HG03457 (cell line): ENCODE results near the gene CTSA.
"Not testable (repeated sequence)": the region's sequence is repeated elsewhere in the genome, so short reads cannot be mapped to it uniquely, and the experiment has no call there.

Experiments used
- ATAC-seq: cut with Tn5 transposase; IDR thresholded peaks from one replicate; pipeline ENCODE4 v1.9.1; 2021; ENCODE audit warnings: moderate number of reproducible peaks; ENCODE audit not compliant: unreplicated experiment

The CTSA gene

DNA sequence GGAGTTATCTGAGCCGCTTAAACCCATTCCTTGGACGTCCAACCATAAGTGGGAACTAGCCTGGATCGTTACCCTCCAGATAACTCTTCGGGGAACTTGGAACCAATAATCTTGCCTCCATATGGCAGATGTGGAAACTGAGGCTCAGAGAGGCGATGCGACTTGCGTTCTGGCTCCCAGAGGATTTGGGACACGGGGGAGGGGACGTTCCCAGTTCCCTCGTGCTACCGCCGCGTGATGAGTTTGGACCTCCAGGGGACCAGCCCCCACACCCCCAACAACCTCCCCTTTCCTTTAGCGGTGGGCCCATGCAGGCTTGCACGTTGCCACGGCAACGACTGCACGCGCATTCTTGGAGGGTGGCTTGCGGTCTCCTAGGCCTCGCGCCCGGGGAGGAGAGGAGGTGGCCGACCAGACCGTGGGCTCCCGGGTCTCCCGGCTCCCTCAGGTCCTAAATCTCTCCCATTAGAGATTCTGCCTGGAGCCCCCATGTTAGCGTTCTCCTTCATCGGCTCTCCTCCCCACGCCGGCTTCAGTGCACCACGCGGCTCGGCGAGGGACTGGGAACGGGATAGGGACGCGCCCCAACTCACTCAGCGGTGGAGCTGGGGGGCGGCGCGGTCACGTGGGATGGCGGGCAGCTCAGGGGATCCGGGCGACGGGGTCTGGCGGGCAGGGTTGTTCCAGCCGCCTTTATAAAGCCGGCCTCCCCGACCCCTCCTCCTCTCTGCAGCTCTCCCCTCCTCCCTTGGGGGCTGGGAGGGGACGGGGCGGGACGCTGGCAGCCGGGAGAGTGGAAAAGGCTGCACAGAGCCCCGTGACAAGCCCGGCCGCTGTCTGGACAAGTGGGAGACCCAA, 20.6 kb downstream of the CTSA start, which contains the start of gene PLTP:
Gene PLTP, minus strand, starts transcription at position 670 of the 858 bp plus-strand sequence. CDS start 703 bp downstream, outside the sequence.
- ATAC-seq: no peak

GRCh38 chr20:45912344-45912682, 21.2 kb downstream of the CTSA start:
- no peak for ATAC-seq

DNA sequence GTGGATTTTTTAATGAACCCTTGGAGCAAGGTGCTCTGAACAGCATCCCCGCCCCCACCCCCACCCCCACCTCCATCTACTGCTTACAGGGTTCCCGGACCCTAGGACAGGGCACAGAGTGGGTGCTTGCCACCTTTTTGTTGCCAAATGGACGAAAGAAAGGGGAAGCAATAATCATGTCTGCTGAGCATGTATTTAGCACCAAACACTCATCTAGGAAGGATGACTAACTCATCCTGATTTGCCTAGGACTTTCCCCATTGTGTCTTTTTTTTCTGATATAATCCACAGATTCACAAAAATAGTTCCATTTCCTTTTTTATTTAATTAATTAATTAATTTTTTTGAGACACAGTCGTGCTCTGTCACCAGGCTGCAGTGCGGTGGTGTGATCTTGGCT, 22.0 kb downstream of the CTSA start:
- ATAC-seq: no peak

GRCh38 chr20:45917790-45918141, 26.6 kb downstream of the CTSA start:
- ATAC-seq: no peak

DNA sequence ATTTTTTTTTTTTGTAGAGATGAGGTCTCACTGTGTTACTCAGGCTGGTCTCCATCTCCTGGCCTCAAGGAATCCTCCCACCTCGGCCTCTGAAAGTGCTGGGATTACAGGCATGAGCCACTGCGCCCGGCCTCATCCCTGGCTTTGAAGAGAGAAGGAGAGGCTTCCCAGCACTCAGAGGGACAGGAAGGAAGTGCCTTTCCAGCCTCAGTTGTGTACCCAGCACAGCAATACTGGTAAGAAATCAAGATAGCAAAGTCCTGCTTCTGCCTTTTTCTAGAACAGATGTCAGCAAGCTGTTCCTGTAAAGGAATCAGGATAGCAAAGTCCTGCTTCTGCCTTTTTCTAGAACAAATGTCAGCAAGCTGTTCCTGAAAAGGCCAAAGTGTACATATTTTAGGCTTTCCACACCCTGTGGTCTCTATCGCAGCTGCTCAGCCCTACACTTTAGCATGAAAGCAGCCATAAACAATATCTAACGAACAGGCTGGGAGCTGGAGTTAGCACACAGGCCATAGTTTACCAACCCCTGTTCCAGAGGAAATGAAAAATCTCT, 27.1 kb downstream of the CTSA start:
- no peak for ATAC-seq

GRCh38 chr20:45918779-45919537, 27.8 kb downstream of the CTSA start:
- ATAC-seq: no peak

- no peak for ATAC-seq
These were observed 28.6 kb downstream of the CTSA start for GRCh38 chr20:45919542-45920399.

DNA sequence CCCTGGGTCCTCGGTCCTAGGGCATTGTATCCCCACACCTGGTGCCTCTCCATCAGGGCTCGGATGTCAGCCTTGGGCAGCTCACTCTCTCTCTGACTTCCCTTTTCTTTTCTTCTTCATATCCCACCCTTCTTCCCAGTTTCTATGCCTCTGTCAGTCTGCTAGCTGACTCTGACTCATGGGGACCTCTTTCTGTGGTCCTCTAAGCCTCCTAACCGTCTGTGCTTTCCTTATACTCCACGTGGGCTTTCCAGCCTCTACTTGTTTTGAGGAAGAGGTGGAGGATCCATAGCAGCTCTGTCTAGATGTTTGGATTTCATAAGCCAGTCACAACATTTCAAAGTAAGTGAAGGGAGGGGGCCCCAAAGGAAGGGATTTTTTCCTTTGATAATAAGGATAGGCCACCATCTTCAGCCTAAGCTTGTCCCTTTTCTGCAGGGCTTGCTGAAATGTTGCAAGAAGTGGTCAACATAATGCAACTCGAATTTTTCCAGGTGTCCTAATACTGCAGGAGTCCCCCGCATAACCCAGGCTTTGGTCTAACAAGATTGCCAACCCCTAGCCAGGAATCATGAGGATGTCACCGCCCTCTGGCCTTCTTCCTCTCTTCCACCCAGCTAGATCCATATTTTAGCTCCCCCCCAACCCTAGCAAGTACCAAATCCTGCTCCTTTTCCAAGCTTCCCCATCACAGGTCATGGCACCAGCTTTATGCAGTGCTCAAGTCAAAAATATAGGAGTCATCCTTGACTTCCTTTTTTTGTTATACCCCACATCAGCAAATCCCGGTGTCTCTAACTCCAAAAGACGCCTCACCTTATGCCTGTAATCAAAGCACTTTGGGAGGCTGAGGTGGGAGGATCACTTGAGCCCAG, 29.6 kb downstream of the CTSA start:
- ATAC-seq: no peak

- no peak for ATAC-seq
These were observed 30.4 kb downstream of the CTSA start for GRCh38 chr20:45921337-45922189.

- ATAC-seq: no peak
These were observed 33.5 kb downstream of the CTSA start for GRCh38 chr20:45924391-45925261.

DNA sequence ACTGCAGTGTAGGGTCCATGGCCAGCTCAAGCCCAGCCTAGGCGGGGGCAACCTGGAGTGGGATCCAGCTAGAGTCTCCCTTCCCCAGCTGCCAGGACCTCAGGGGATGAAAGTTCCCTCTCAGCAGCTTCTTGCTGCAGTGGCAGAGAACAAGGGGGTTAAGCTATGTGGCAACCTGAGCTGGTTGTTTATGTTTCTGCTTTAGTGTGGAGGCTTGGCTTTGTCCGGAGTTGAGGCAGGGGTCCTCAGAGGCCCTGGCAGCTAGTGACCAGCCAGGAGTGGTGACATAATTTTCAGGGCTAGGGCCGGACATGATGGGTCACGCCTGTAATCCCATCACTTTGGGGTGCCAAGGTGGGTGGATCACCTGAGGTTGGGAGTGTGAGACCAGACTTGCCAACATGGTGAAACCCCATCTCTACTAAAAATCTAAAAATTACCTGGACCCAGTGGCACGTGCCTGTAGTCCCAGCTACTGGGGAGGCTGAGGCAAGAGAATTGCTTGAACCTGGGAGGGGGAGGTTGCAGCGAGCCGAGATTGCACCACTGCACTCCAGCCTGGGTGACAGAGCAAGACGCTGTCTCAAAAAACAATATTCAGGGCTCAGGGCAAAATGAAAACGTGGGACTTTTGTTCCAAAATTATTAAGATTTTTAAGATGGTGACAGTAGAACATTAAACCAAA, 34.8 kb downstream of the CTSA start:
- ATAC-seq: no peak

DNA sequence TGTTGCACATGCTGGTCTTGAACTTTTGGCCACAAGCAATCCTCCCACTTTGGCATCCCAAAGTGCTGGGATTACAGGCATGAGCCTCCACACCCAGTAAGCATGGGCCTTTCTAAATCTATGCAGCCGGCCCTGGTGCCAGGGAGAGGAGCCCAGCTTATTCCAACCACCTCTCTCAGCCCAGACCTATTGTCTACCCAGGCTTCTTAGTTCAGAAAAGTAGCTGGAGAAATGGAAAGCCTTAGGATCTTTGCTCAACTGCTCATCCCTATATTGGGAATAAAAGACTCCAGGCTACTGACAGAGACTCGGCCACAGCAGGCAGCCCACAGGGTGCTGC, 35.6 kb downstream of the CTSA start:
- no peak for ATAC-seq

DNA sequence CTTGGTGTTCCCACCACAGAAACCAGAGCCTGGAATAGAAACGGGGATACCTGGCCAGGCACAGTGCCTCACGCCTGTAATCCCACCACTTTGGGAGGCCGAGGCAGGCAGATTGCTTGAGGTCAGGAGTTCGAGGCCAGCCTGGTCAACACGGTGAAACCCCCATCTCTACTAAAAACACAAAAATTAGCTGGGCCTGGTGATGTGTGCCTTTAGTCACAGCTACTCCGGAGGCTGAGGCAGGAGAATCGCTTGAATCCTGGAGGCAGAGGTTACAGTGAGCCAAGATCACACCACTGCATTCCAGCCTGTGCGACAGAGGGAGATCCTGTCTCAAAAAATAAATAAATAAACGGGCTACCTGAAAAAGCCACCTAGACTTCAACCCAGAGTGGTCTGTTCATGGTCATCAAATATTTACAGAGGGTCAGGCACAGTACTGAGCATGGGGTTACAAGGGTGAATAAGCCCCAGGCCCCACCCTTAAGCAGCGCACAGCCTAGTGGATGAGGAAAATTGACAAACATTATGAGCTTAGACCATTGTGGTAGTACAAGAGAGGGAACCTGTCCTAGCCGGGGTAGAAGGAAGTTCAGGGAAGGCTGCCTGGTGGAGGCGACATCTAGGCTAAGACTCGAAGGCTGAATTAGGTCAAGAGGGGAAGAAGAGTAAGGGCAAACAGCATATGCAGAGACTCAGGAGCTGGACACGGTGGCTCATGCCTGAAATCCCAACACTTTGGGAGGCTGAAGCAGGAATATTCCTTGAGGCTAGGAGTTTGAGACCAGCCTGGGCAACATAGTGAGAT, 36.1 kb downstream of the CTSA start:
- ATAC-seq: no peak

GRCh38 chr20:45931680-45932079, 40.5 kb downstream of the CTSA start:
- not testable (repeated sequence) for ATAC-seq

GRCh38 chr20:45933266-45934045, 42.3 kb downstream of the CTSA start:
- no peak for ATAC-seq

DNA sequence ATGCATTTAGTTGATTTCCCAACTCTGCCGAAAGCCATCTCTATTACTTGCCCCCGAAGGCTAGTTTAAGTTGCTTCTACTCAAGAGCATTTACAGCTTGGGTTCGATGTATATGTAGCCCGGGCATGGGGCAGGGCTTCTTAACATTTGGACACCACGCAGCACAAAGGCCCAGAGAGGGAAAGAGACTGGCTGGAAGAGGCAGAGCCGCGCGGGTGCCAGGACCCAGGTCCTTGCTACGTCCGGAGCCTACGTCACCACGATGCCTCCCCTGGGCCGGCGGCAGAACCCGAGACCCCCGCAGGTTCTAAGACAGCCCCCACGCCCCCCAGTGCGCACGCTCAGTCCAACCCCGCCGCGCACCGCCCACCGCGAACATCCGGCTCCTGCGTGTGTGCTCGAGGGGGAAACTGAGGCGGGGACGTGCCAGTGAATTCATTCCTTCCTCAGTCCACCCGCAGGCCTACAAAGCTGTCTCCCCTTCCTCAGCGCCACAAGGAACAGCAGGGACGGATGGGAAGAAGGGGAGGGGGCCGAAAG, 43.0 kb downstream of the CTSA start:
- ATAC-seq: no peak
